Measurements from ENCODE around the gene MPI.

The MPI gene

GRCh38 chr15:74889883-74890664 is at the start of gene MPI:
MPI (plus strand) TSS chr15:74890042; CDS start chr15:74890074, 32 bp downstream.
- DNase-seq (ENCODE audit: low read depth in 3 of 3), result peak; percentile 76 to 90 (median 79)

DNA sequence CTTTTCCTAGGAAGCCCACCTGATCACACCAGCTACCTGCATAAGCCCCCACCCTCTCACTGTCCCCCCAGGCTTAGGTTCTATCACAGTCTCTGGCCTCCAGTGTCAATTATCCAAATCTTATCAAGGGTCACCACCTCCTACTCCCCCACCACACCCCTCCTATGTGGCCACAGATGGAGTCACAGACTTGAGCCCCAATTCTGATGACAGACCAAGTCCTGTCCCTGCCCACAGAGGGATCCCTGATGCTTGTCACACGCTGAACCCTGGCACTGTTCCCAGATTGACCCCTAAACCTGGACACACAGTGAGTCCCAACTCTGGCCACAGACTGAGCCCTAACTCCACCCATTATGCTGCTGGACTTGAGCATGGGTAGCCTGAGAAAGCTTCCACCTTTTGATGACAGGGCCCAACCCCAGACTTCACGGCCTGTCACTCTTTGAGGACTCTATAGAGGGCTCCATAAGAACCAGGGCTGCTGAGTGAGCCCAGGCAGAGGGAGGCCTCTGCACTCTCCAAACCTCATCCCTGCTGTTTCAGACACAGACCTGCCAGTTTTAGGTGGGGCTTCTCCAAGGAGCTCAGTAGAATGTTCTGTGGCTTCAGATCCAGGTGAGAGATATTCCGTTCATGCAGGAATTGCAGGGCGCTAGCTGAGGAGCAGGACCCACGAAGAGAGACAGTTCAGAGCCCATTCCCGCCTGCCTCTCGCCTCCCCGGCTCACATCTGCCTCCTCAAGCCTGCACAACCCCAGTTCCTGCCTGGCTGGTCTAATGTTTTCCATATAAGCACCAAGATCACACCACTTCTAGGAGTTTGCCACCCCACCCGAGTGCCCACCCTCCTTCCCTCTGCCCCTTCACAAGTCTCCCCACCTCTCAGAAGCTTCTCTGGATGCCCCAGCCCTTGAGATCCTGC is 48.7 kb upstream of the MPI start:
- no peak for DNase-seq (ENCODE audit: low read depth in 3 of 3)

DNA sequence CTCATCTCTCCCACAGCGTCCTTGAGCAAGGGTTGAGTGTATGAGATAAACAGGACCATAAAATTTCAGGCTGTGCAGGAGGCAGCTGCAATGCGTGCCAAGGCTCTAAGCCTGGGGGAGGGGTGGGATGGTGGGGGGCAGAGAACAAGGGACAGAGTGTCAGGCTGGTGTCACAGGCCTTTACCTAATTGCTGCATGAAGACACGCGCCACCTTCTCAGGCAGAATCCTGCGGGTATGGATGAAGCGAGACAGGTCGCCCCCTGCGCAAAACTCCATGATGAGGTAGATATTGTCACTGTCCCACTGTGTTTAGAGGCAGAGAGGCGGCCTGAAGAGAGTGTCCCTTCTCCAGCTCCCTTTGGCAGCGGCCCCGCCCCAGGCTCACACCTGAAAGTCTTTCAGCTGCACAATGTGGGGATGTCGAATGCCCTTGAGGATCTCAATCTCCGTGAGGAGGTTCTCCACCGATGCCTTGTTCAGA is 47.9 kb upstream of the MPI start:
- no peak for DNase-seq (ENCODE audit: low read depth in 3 of 3)

- peak; percentile 84 to 91 (median 90) for DNase-seq (ENCODE audit: low read depth in 3 of 3)
Observed at GRCh38 chr15:74842581-74843444, 47.0 kb upstream of the MPI start, which contains the start of gene ULK3. ULK3 (minus strand) TSS chr15:74843156; CDS start chr15:74843105, 51 bp downstream.

- no peak for DNase-seq (ENCODE audit: low read depth in 3 of 3)
Observed at GRCh38 chr15:74843445-74843828, 46.4 kb upstream of the MPI start.

- DNase-seq (ENCODE audit: low read depth in 3 of 3), result no peak
Observed at GRCh38 chr15:74843891-74844299, 45.9 kb upstream of the MPI start.

DNA sequence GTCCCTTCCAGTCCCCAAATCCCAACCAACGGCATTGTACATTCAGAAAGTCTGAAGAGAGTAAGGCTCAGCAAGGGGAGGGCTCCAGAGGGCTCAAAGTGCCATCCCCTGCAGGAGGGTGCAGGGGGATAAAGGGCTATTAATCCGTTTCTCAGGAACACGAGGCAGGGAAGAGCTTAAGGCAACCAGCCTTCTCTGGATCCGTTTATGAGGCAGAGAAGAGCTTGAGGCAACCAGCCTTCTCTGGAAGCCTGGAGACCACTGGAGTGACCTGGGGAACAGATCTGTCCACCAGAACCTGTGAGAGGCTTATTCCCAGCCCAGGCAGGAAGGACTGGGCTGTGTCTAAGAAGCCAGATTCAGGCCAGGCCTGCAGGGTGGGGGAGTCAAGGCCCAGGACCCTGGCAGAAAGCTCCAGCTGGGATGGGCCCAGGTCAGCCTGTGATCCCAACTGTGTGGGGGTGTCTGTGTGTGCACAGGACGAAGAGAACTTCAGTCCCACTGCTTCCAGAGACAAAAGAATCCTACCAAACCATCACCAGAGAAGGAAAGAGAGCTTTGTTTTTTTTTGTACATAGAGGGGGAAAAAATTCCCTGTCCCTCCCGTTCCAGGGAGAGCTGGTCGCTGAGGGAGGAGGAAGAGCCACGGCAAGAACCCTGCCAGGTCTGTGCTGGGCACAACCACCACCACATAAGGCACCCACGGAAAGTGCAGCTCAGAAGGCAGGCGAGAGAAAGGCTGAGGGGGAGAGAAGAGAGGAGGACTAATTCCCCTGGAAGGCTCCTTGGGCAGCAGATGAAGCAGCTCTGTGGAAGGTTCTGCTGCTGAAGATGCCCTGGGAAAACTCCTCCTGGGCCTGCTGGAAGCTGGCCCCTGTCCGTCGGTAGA is 45.3 kb upstream of the MPI start:
- no peak for DNase-seq (ENCODE audit: low read depth in 3 of 3)

DNA sequence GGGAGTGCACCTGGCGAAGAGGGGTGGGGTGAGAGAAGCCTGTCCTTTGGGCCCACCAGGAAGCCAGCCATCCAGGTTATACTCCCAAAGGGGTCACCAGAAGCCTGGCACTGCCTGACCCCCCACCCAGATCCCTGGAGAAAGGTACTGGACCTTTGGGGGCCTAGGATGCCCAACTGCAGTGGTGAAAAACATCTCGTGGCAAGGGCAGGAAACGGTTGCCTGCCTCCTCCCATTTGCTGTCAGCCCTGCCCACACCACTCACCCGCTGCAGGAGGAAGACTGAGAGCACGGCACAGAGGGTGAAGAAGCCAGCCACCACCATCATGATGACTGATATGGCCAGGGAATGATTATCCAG is 44.7 kb upstream of the MPI start:
- peak in 2 of 3 experiments; percentile 32 to 57 for DNase-seq (ENCODE audit: low read depth in 3 of 3)

DNA sequence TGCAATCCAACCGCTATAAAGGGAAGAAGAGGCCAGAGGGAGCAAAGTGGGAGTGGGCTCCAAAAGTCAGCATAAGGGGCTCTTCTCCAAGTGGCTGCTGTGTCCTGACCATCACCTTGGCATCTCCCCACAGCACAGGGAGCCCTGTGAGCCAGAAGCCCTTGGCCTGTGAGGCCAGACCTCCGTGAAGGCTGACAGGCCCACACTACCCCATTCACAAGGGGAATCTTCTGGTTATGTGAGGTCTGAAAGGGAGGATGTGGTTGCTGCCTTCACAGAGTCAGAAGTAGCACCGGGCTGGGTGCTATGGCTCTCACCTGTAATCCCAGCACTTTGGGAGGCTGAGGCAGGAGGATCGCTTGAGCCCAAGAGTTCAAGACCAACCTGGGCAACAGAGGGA is 44.3 kb upstream of the MPI start:
- DNase-seq (ENCODE audit: low read depth in 3 of 3), result no peak

- no peak for DNase-seq (ENCODE audit: low read depth in 3 of 3)
Observed at GRCh38 chr15:74847432-74847831, 42.4 kb upstream of the MPI start.

- no peak for DNase-seq (ENCODE audit: low read depth in 3 of 3)
Observed at GRCh38 chr15:74850393-74850792, 39.4 kb upstream of the MPI start.

- no peak for DNase-seq (ENCODE audit: low read depth in 3 of 3)
Observed at GRCh38 chr15:74851960-74852359, 37.9 kb upstream of the MPI start.

GRCh38 chr15:74854453-74855022 is 35.3 kb upstream of the MPI start:
- DNase-seq (ENCODE audit: low read depth in 3 of 3), result no peak

- no peak for DNase-seq (ENCODE audit: low read depth in 3 of 3)
Observed at GRCh38 chr15:74855857-74856256, 34.0 kb upstream of the MPI start.

DNA sequence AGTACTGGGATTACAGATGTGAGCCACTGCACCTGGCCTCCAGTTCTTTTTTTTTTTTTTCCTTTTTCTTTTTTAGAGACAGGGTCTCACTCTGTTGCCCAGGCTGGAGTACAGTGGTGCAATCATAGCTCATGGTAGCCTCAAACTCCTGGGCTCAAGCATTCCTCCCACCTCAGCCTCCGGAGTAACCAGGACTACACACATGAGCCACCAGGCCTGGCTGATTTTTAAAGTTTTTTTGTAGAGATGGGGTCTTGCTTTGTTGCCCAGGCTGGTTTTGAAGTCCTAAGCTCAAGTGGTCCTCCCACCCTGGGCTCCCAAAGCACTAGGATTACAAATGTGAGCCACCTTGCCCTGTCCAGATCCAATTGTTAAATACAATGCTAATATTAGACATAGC is 33.3 kb upstream of the MPI start:
- DNase-seq (ENCODE audit: low read depth in 3 of 3), result no peak

DNA sequence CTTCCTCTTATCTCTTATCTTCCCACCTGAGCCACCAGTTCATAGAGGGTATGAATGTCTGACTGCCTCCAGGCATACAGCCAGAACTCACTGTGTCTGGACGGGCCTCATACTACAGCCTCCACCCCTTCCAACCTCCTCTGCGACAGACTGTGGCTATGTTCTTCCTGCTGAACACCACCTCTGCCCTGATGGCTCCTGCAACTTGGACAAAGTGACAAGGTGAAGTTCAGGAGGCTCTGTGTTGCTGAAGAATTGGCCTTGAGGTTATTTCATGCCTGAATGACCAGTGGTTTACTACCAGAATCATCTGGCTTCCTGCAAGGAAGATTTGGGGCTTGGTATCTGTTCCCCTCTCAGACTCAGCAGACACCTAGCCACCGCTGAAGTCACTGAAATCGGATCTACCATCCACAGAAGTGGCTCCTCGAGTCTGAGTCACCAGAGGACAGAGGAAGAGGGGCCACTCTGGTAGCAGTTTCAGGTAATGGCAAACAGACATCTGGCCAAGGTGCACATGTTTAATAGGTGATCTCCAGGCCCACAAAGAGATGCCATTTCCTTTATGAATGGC is 32.7 kb upstream of the MPI start:
- DNase-seq (ENCODE audit: low read depth in 3 of 3), result no peak

GRCh38 chr15:74857671-74858368 is 32.0 kb upstream of the MPI start:
- DNase-seq (ENCODE audit: low read depth in 3 of 3), result no peak

DNA sequence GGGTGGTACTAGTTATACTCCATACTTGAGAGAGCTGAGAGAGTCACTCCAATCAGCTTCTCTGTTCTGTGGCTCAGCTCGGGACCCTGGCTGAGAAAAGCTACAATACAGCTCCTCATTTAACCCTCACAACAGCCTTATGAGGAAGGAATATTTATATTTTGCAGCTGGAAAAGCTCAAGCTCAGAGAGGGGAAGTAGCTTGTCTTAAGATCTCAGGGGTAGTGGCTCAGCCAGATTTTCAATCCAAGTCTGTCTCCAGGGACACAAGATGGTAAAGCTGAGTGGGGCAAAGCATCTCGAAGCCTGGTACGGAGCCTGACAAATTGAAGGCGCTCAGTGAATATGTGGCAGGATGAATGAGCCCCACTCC is 31.5 kb upstream of the MPI start:
- DNase-seq (ENCODE audit: low read depth in 3 of 3), result no peak

All from stimulated activated CD4-positive, alpha-beta T cell treated with anti-CD3 and anti-CD28 coated beads, TNF-alpha, amount 100 ng/mL, for 24 hours (primary cell).